Activated T-helper 1 cell treated with anti-CD3 and anti-CD28 coated beads, Interleukin-2, amount 50 U/mL, for 16 hours (primary cell): ENCODE results near the gene ZFPM1.
"Not testable (repeated sequence)": the region's sequence is repeated elsewhere in the genome, so short reads cannot be mapped to it uniquely, and the experiment has no call there.

ENCODE experiments used
- DNase-seq, 2 donors: peaks; one replicate each; pipeline ENCODE4 v3.0.0-alpha.2; 2020; ENCODE audit warnings: low read depth in 1 of 2, low spot score in 1 of 2

The ZFPM1 gene

GRCh38 chr16:88511906-88512305 is 58.8 kb downstream of the ZFPM1 start:
- DNase-seq = no peak

- DNase-seq = no peak
Measured at GRCh38 chr16:88512728-88513696, 59.9 kb downstream of the ZFPM1 start.

- DNase-seq = no peak
Measured at GRCh38 chr16:88514070-88514469, 61.0 kb downstream of the ZFPM1 start.

- no peak for DNase-seq
Measured at GRCh38 chr16:88514526-88515232, 61.6 kb downstream of the ZFPM1 start.

- DNase-seq = no peak
Measured at GRCh38 chr16:88515371-88515770, 62.3 kb downstream of the ZFPM1 start.

- DNase-seq = no peak
Measured at GRCh38 chr16:88515925-88516594, 63.0 kb downstream of the ZFPM1 start.

GRCh38 chr16:88516601-88517061 is 63.6 kb downstream of the ZFPM1 start:
- no peak for DNase-seq

- not testable (repeated sequence) for DNase-seq
Measured at GRCh38 chr16:88517208-88517774, 64.2 kb downstream of the ZFPM1 start.

- DNase-seq = not testable (repeated sequence)
Measured at GRCh38 chr16:88518411-88519111, 65.5 kb downstream of the ZFPM1 start.

- no peak for DNase-seq
Measured at GRCh38 chr16:88519240-88519639, 66.2 kb downstream of the ZFPM1 start.

- no peak for DNase-seq
Measured at GRCh38 chr16:88519938-88520653, 67.0 kb downstream of the ZFPM1 start.

GRCh38 chr16:88521674-88522073 is 68.6 kb downstream of the ZFPM1 start:
- no peak for DNase-seq

- no peak for DNase-seq
Measured at GRCh38 chr16:88522276-88522949, 69.3 kb downstream of the ZFPM1 start.

GRCh38 chr16:88523309-88524161 is 70.5 kb downstream of the ZFPM1 start:
- DNase-seq = no peak

GRCh38 chr16:88524274-88524972 is 71.3 kb downstream of the ZFPM1 start:
- DNase-seq = no peak

GRCh38 chr16:88524973-88525662 is 72.0 kb downstream of the ZFPM1 start:
- DNase-seq = no peak

- no peak for DNase-seq
Measured at GRCh38 chr16:88525663-88525990, 72.5 kb downstream of the ZFPM1 start.
